Measurements from ENCODE around the gene GSTA5.
"Not testable (repeated sequence)": the region's sequence is repeated elsewhere in the genome, so short reads cannot be mapped to it uniquely, and the experiment has no call there.

Gene GSTA5

GRCh38 chr6:52787917-52788316 lies 52.7 kb downstream of the GSTA5 start:
- DNase-seq = no peak

GRCh38 chr6:52786249-52786956 lies 54.2 kb downstream of the GSTA5 start:
- no peak for DNase-seq

GRCh38 chr6:52782696-52783274 lies 57.8 kb downstream of the GSTA5 start:
- DNase-seq = not testable (repeated sequence)

GRCh38 chr6:52782209-52782608 lies 58.4 kb downstream of the GSTA5 start:
- DNase-seq = not testable (repeated sequence)

All from activated CD4-positive, alpha-beta T cell treated with anti-CD3 and anti-CD28 coated beads, Interleukin-2, amount 50 U/mL, for 16 hours (primary cell).